K562 (cell line): ENCODE measurements around the gene PLGRKT. TPM values are rescaled to one million over a fixed set of nuclear protein-coding genes. Genes with fewer than 3 reads are reported as not detected.

Experiments
- ATAC-seq: fragments of 200-7000 bp; cut with Tn5 transposase; 3 replicates; pipeline ENCODE4 v1.9.1; 2020; ENCODE audit warnings: moderate library complexity
- BruUV-seq: library from RNA; stranded (reverse); fragments of 400-500 nt; replicated peaks from 2 replicates; lab custom pipeline; 2021; lab: Mats Ljungman, UMichigan
- CTCF ChIA-PET: fragments of 300-600 bp; formaldehyde crosslinking; extraction: SDS; loops from one replicate; lab custom pipeline; 2021; ENCODE audit warnings: low intra/inter-chr PET ratio; lab: Yijun Ruan, JAX
- POLR2A ChIA-PET: fragments of 300-600, 350-650 bp; sonication (Branson Sonifier 250); formaldehyde crosslinking; extraction: SDS; loops from one replicate; lab custom pipeline; 2021; ENCODE audit warnings: antibody characterized with exemption, inconsistent platforms; lab: Yijun Ruan, JAX
- DNase-seq, 4 experiments: peaks; one replicate each; pipeline versions ENCODE4 v3.0.0 to v3.0.0-alpha.2; 2011 to 2018; ENCODE audit warnings: low spot score in 3 of 4, mixed read lengths in 3 of 4; ENCODE audit errors: extremely low read depth in 1 of 4
- FAIRE-seq: peaks from 2 replicates; lab custom pipeline; 2011; peaks lifted over from hg19 to GRCh38; lab: Jason Lieb, UNC
- H2AFZ ChIP-seq: 2 replicates; pipeline ENCODE4 v1.6.0; 2011; ENCODE audit warnings: low read depth, low read length, control low read depth, inconsistent platforms
- H3K27ac ChIP-seq: fragments of 200-600 bp; 3 replicates; pipeline ENCODE4 v1.8.0; 2011; ENCODE audit warnings: low read depth, mild to moderate bottlenecking, control low read depth, inconsistent platforms, low read length, moderate library complexity, mixed read lengths; ENCODE audit errors: extremely low read depth
- H3K27me3 ChIP-seq, 2 experiments: fragments of 300-600 bp in 1 of 2; 2 replicates in 1 of 2; 3 replicates in 1 of 2; pipeline versions ENCODE4 v1.6.0 to v1.8.0; 2011; ENCODE audit warnings: inconsistent platforms in 2 of 2, low read length in 2 of 2, mild to moderate bottlenecking in 1 of 2, mixed read lengths in 1 of 2, moderate library complexity in 1 of 2; ENCODE audit not compliant: control insufficient read depth in 2 of 2, insufficient read depth in 2 of 2
- H3K36me3 ChIP-seq: fragments of 300-600 bp; 3 replicates; pipeline ENCODE4 v1.8.0; 2011; ENCODE audit warnings: mild to moderate bottlenecking, low read length, inconsistent platforms; ENCODE audit not compliant: control insufficient read depth, insufficient read depth
- H3K4me1 ChIP-seq, 2 experiments: fragments of 200-600 bp in 1 of 2; replicated peaks in 1 of 2; 2 replicates in 1 of 2; 3 replicates in 1 of 2; pipeline versions ENCODE4 v1.5.1 to v1.8.0; 2011; ENCODE audit warnings: inconsistent platforms in 2 of 2, low read length in 2 of 2, mild to moderate bottlenecking in 1 of 2, mixed read lengths in 1 of 2, moderate library complexity in 1 of 2; ENCODE audit not compliant: control insufficient read depth in 2 of 2, insufficient read depth in 2 of 2
- H3K4me2 ChIP-seq: 2 replicates; pipeline ENCODE4 v1.6.1; 2011; ENCODE audit warnings: low read length, control low read depth, inconsistent platforms, mixed read lengths; ENCODE audit not compliant: insufficient read depth
- H3K4me3 ChIP-seq: fragments of 200-600 bp; sonication (generic), shearing (Covaris generic); 2 replicates; pipeline ENCODE4 v1.5.1; 2016; ENCODE audit warnings: control low read depth, inconsistent platforms
- H3K79me2 ChIP-seq: fragments of 200-600 bp; 3 replicates; pipeline ENCODE4 v1.8.0; 2011; ENCODE audit warnings: low read length, inconsistent platforms; ENCODE audit not compliant: control insufficient read depth, insufficient read depth
- H3K9ac ChIP-seq, 2 experiments: 2 replicates each; pipeline versions ENCODE4 v1.6.0 to v1.6.1; 2011; ENCODE audit warnings: low read depth in 2 of 2, low read length in 2 of 2, control low read depth in 1 of 2, inconsistent platforms in 1 of 2, mild to moderate bottlenecking in 1 of 2, mixed read lengths in 1 of 2; ENCODE audit not compliant: insufficient read depth in 1 of 2
- H3K9me1 ChIP-seq: one replicate; pipeline ENCODE4 v1.6.0; 2011; ENCODE audit warnings: inconsistent platforms, mild to moderate bottlenecking, low read length, moderate library complexity; ENCODE audit not compliant: control insufficient read depth, insufficient read depth
- H3K9me3 ChIP-seq: replicated peaks from 2 replicates; pipeline ENCODE4 v1.5.1; 2011; ENCODE audit warnings: low read depth, low read length, inconsistent platforms; ENCODE audit not compliant: control insufficient read depth, insufficient read depth
- H4K20me1 ChIP-seq: replicated peaks from 2 replicates; pipeline ENCODE4 v1.6.1; 2011; ENCODE audit warnings: low read length, inconsistent platforms, mixed read lengths; ENCODE audit not compliant: control insufficient read depth, insufficient read depth
- BCL6 ChIP-seq: fragments of 250-450 bp; sonication (Bioruptor Pico); IDR thresholded peaks from 2 replicates; pipeline ENCODE4 v1.4.0; 2020
- C11orf30 ChIP-seq: fragments of 450-650 bp; IDR thresholded peaks from 2 replicates; pipeline ENCODE4 v1.6.1; 2016; ENCODE audit warnings: low read depth, mild to moderate bottlenecking
- CEBPG ChIP-seq, 3 experiments: fragments of 200-800 bp in 1 of 3; sonication (Bioruptor generic) in 1 of 3; sonication (generic) in 1 of 3; formaldehyde crosslinking in 1 of 3; IDR thresholded peaks in 2 of 3; conservative IDR thresholded peaks in 1 of 3; 2 replicates each; pipeline versions ENCODE4 v1.6.1 to v1.8.0; 2016 to 2022; ENCODE audit warnings: missing compliant biosample characterization in 2 of 3, missing genetic modification characterization in 2 of 3, mild to moderate bottlenecking in 1 of 3, missing genetic modification reagents in 1 of 3
- HIVEP1 ChIP-seq: fragments of 250-450 bp; sonication (Bioruptor Pico); IDR thresholded peaks from 2 replicates; pipeline ENCODE4 v1.4.0; 2020; ENCODE audit warnings: mild to moderate bottlenecking
- MEF2A ChIP-seq: IDR thresholded peaks from 2 replicates; pipeline ENCODE4 v1.6.1; 2011; ENCODE audit warnings: low read depth, mild to moderate bottlenecking, low read length, moderate library complexity; ENCODE audit not compliant: control insufficient read depth
- ZNF316 ChIP-seq: fragments of 450-650 bp; IDR thresholded peaks from 2 replicates; pipeline ENCODE4 v1.6.1; 2016
- WGBS: fragments of 100-300 bp; shearing (Covaris generic); methylation state at CpG from one replicate; pipeline ENCODE4 v1.1.6; 2016; ENCODE audit warnings: low coverage, mixed read lengths; ENCODE audit not compliant: insufficient coverage; ENCODE audit errors: missing lambda C conversion rate; 5-methylcytosine and 5-hydroxymethylcytosine counted together
- in situ Hi-C: fragments of 300-500 bp; cut with MboI; formaldehyde crosslinking; loops from 4 replicates; pipeline ENCODE4 v1.15.0; 2018; ENCODE audit warnings: inconsistent platforms, mixed read lengths
- intact Hi-C: fragments of 100-400 bp; cut with micrococcal nuclease; formaldehyde crosslinking; loops from 2 replicates; pipeline ENCODE4 v1.14.2; 2022
- polyA plus RNA-seq, 8 experiments: library from polyadenylated mRNA; depleted of rRNA in 4 of 8; stranded (reverse) in 5 of 8; unstranded in 3 of 8; fragments of >200 nt; fragmentation: Nextera tagmentation in 2 of 8; fragmentation: Illumina TruSeq in 1 of 8; extraction: Ambion mirVana in 2 of 8; extraction: Trizol in 1 of 8; gene quantifications; 2 replicates each; pipeline versions ENCODE4 v1.2.1 to v1.2.3, GENCODE V29; 2011 to 2014; ENCODE audit warnings: inconsistent platforms in 1 of 8, missing spikeins in 1 of 8
- total RNA-seq, 7 experiments: library from RNA; depleted of rRNA in 6 of 7; stranded (reverse); fragments of >200 nt in 6 of 7; fragmentation: Illumina TruSeq in 2 of 7; extraction: Trizol in 2 of 7; gene quantifications; 2 replicates each; pipeline versions ENCODE4 v1.2.1 to v1.2.3, GENCODE V29; 2011 to 2021; ENCODE audit warnings: low replicate concordance in 1 of 7
- TF ChIP-seq, protein P1 (sequence below), 2 experiments: fragments of 450-650 bp in 1 of 2; sonication (generic) in 1 of 2; formaldehyde crosslinking; conservative IDR thresholded peaks; 2 replicates each; pipeline versions ENCODE4 v1.4.0 to v1.8.1; 2020 to 2022; ENCODE audit warnings: mild to moderate bottlenecking in 1 of 2, missing genetic modification reagents in 1 of 2
- TF ChIP-seq, protein P2 (sequence below): fragments of 250-450 bp; sonication (Bioruptor Pico); IDR thresholded peaks from 2 replicates; pipeline ENCODE4 v1.5.0; 2021; ENCODE audit warnings: mild to moderate bottlenecking, moderate library complexity
- TF ChIP-seq, protein P3 (sequence below): sonication (generic); formaldehyde crosslinking; IDR thresholded peaks from 2 replicates; pipeline ENCODE4 v1.8.0; 2022; ENCODE audit warnings: mild to moderate bottlenecking, missing genetic modification reagents, borderline replicate concordance

The PLGRKT gene
- total and polyA plus RNA-seq, 9 of the 15 experiments (the other 6 are each of a cell fraction or from before 2014, with no cell fraction given): 4.7 to 13.8 (median 6.5) TPM

DNA sequence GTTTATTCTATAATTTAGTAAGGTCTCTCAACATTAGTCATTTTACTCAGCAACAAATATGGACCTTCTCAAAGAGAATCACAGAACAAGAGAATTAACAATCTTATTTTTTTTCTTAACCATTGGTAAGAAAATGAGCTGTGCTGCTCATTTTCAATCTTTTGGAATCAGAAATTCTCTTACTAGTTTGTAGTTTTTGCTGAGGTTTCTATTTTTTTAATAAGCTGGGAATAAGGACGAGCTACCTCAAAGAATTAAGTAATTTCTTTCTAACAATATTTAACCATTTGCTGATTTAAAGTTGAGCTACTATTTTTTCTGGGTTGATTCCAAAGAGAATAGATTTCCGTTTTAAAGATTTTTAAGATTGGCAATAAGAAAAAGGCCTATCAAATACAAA lies 44.2 kb downstream of the PLGRKT start:
- H3K9me1 ChIP-seq: no peaks in the 10 kb centered on the region
- BruUV-seq: no TSS peak
- no peaks in the 10 kb centered on the region for H3K36me3 ChIP-seq
- in situ Hi-C loops (no loop called here), intact Hi-C loops (no loop called here)
- DNase-seq (no peak), FAIRE-seq (no peak), ATAC-seq (no peak)
- POLR2A ChIA-PET: no interaction called here
- no peaks in the 10 kb centered on the region for H3K79me2 ChIP-seq
- no peaks in the 10 kb centered on the region for H3K4me1 ChIP-seq
- no peak overlapping the region for H3K4me3 ChIP-seq
- H3K4me2 ChIP-seq: no peak overlapping the region
- H3K27ac ChIP-seq: no peak overlapping the region
- WGBS: 6% methylated on average over 2 of the region's 2 CpGs
- no peak overlapping the region for H3K9ac ChIP-seq
- TF ChIP-seq ZNF316: peak; percentile 59
- TF ChIP-seq C11orf30: peak; percentile 35; the same call in 1 of the 2 replicates
- no peak for TF ChIP-seq BCL6 (CRISPR knock-in tag)
- TF ChIP-seq, all 486 proteins: peak for 2
- CTCF ChIA-PET: no interaction called here
- H3K27me3 ChIP-seq: no peaks in the 10 kb centered on the region
- no peaks in the 10 kb centered on the region; the same call in 1 of the 2 replicates for H4K20me1 ChIP-seq
- no peaks in the 10 kb centered on the region for H3K9me3 ChIP-seq
- no peak overlapping the region for H2AFZ ChIP-seq

DNA sequence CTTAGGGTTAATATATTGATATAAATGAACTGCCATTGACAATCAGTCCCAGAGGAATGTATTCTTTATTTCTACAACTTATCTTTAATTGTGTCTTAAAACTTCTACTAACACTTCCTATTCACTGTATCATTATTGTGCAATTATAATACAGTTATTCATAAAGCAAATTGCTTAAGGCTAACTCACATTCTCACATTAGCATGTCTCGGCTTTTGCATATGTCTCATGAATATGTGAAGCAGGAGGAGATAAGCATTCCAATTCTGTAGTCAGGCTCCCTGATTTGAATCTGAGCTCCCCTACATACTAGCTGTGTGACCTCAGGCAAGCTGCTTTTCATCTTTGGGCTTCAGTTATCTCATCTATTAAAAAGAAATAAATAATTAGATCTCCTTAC lies 45.4 kb downstream of the PLGRKT start:
- 44% methylated on average over 1 of the region's 1 CpG for WGBS
- Histone ChIP-seq H3K9ac (no peak overlapping the region), H3K79me2 (no peaks in the 10 kb centered on the region), H3K36me3 (no peaks in the 10 kb centered on the region), H4K20me1 (no peaks in the 10 kb centered on the region; the same call in 1 of the 2 replicates), H3K27ac (no peak overlapping the region), H3K4me3 (no peak overlapping the region), H3K27me3 (no peaks in the 10 kb centered on the region), H2AFZ (no peak overlapping the region), H3K9me3 (no peaks in the 10 kb centered on the region), H3K9me1 (no peaks in the 10 kb centered on the region), H3K4me1 (no peaks in the 10 kb centered on the region), H3K4me2 (no peak overlapping the region)
- no TSS peak for BruUV-seq
- DNase-seq (no peak), ATAC-seq (no peak), FAIRE-seq (no peak)
- intact Hi-C loops (no loop called here), in situ Hi-C loops (no loop called here)
- ChIA-PET POLR2A (no interaction called here), CTCF (interaction anchor here (0.6 kb wide), 1 partner anchor 782 kb away, joined by 3 read pairs; no protein-coding TSS in a partner anchor)
- TF ChIP-seq, protein P1, sequence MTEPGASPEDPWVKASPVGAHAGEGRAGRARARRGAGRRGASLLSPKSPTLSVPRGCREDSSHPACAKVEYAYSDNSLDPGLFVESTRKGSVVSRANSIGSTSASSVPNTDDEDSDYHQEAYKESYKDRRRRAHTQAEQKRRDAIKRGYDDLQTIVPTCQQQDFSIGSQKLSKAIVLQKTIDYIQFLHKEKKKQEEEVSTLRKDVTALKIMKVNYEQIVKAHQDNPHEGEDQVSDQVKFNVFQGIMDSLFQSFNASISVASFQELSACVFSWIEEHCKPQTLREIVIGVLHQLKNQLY (CRISPR knock-in tag; conservative IDR thresholded peaks at IDR 0.05): no peak
- no peak for TF ChIP-seq HIVEP1 (CRISPR knock-in tag)
- TF ChIP-seq MEF2A: no peak
- no peak for TF ChIP-seq CEBPG (CRISPR knock-in tag; IDR thresholded peaks at IDR 0.05)
- peak in 1 of 2 experiments; percentile 17; a peak in 1 of 4 replicates for TF ChIP-seq CEBPG (tag; conservative IDR thresholded peaks at IDR 0.05 in 1 of 2, IDR thresholded peaks at IDR 0.05 in 1 of 2)
- TF ChIP-seq, protein P2, sequence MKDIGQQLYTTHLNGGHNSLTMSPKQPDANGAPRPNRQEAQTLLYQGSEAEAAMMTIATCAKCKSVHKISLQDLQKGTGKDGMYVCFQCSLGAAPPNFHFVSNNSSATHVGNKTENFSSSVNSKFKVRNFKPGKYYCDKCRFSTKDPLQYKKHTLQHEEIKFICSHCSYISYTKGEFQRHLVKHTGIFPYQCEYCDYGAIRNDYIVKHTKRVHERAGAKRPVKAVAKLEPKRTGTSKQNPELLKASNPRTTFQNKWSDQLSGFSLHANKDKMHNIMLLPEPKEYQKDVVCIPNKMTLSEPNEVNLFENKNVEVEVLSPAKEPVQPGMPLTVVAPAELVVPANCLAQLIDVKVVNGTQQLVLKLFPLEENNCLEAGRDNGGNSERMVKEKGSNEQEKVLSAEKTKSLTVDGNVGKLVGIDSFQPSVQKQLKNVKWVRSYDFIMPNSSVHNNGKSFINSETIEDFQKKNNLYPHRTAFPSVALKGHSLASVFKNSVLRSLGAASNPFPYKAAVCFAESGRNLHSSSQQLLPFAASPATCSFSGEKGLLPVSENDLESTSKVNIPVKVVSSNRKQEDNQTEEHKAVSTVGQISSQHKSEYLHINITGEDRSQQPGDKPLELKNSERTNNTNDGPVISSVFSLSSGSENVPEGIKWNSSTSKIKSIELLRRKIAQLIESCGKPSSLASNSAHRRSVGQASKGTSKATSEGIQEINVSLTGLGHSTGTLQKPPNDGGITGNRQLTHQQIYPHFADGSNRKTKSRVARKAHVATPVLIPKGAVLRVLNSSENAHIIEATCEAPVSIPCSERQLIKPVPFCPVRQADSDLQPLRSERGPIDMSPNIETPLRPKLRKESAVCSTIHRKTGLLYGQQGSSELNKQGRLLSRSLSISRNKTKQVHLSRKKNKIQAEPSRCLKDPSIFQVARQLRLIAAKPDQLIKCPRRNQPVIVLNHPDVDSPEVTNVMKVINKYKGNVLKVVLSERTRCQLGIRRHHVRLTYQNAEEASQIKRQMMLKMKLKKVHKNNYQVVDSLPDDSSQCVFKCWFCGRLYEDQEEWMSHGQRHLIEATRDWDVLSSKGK (CRISPR knock-in tag): no peak
- TF ChIP-seq, protein P3, sequence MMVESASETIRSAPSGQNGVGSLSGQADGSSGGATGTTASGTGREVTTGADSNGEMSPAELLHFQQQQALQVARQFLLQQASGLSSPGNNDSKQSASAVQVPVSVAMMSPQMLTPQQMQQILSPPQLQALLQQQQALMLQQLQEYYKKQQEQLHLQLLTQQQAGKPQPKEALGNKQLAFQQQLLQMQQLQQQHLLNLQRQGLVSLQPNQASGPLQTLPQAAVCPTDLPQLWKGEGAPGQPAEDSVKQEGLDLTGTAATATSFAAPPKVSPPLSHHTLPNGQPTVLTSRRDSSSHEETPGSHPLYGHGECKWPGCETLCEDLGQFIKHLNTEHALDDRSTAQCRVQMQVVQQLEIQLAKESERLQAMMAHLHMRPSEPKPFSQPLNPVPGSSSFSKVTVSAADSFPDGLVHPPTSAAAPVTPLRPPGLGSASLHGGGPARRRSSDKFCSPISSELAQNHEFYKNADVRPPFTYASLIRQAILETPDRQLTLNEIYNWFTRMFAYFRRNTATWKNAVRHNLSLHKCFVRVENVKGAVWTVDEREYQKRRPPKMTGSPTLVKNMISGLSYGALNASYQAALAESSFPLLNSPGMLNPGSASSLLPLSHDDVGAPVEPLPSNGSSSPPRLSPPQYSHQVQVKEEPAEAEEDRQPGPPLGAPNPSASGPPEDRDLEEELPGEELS (CRISPR knock-in tag): no peak
